Fibroblast of skin of left quadriceps (primary cell): ENCODE results near the gene ABCA7.

Experiments
- DNase-seq, 2 experiments: peaks; one replicate each; pipeline ENCODE4 v3.0.0-alpha.2; 2013; ENCODE audit warnings: low read depth in 2 of 2

ABCA7 gene

DNA sequence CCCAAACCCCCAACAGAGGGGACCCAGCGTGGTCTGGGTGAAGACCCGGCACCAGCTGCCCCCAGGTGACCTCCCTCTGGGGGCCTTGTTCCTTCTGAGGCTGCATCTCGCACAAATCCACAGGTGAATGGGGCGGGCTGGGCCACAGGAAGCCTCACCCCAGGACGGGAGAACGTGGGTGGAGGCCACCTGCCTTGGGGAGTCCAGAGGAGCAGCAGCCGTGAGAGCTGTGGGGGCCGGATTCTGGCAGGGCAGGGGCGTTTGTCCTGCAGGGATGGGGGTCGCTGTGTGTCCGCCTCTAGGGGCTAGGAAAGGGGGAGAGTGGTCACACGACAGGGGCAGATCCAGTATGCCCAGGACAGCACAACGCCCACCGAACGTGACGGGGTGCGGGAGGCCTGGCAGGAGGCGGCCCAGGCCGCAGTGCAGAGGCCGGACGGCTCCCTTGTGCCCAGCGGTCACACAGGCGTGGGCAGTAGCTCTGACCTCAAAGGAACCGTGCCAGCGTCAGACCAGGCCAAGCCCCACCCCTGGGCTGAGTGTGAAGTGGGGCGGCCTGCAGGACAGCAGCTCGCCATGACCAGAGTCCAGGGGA is 48.6 kb downstream of the ABCA7 start:
- no peak for DNase-seq

DNA sequence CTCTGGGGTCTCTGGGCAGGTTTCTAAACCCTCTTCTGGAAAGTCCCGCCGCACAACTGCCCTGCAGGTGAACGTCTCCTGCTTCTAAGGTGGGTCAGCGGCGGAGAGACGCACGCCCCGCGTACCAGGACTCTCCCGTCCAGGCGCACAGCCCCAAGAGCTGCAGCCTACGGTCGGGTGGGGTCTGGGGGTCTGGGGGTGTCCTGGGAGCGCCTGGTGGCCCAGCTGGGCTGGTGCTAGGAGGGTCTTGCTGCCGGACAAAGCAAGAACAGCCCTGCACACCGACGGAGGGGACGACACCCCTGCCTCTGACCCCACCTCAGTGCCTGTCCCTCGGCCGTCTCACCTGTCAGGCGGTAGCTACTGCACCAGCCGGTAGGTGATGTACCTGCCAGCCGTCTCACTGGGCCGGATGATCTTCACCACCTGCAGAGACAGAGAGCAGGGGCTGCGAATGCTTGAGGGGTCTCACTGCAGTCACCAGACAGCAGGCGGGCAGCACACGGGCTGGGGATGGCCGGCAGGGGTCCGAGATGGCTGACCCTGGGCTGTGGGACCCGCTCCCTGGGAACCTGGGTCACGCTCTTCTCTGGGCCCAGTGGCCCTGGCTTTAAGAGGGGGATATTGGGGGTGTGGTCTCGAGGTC is 49.3 kb downstream of the ABCA7 start:
- no peak for DNase-seq

DNA sequence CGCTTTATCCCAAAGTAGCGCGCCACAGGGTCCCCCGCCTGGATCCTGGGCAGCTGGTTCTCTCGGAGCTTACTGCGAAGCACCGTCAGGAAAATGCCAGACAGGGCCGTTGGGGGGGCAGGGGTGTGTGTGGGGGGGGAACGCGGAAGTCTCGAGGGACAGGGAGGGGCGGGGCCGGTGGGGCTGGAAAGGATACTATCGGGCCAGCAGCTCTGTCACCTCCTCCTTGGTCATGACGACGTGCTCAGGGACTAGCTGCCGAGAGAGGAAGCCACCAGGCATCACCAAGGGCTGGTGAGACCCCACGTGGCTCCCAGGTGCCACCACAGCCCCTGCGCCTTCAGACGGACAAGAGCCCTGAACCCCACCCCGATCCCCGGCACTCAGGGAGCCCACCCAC is 50.0 kb downstream of the ABCA7 start:
- no peak for DNase-seq

DNA sequence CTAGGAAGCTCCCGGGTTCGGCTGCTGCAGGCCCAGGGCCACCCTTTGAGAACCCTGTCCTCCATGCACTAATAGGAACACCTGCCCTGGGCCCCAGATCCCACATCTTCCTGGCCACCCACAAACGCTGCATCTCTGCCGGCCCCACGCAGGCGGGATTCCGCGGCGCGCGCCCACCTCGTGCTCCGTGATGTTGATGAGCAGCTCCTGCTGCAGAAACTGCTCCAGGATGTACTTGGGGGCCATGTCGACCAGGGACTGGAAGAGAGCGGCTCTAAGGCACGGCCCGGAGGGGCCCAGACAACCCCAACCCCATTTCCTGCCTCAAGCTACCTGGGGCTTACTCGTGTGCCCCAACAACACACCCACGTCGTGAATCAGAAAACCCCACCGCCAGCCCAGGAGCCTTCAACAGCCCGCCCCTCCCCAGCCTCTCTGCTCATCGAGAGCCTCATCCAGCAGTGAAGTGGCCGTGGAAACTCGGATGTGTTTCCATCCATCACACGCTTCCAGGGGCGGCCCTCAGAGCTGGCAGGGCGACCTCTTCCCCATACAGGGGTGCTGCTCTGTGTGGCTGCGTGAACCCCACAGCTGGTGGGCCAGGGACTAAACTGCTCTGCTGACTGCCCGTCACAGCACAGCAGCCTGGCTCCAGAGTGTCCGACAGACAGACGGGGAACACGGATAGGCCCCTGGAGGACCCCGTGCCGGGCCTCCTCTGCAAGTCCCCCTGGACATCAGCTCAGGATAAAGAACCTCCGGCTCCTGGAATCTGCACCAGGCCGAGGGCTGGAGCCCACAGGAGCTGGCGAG is 51.0 kb downstream of the ABCA7 start:
- no peak for DNase-seq

DNA sequence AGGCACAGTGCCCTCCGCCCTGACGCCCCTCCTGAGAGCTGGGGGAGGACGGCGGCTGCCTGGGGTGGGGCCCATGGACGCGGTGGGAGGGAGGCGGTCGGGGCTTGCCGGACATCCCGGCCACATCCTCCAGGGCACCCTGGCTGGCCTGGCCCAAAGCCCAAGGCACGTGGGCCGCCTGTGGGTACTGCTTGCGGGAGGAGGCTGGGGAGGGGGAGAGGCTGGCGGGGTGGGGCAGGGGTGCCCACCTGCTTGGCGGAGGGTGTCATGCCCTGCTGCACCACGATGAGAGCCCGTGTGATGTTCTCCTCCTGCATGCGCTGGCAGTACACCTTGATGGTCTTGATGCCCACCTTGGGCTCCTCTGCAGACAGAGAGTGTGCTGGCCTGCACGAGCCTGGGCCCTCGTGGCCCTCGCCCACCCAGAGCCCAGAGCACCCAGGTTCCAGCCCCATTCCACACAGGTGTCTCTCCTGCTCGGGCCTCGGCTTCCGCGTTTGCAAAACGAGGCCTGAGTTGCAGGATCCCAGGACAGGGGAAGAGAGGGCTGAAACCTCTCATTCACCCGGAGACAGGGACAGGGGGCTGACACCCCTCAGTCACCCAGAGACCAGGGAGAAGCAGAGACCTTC is 51.8 kb downstream of the ABCA7 start:
- DNase-seq = no peak

DNA sequence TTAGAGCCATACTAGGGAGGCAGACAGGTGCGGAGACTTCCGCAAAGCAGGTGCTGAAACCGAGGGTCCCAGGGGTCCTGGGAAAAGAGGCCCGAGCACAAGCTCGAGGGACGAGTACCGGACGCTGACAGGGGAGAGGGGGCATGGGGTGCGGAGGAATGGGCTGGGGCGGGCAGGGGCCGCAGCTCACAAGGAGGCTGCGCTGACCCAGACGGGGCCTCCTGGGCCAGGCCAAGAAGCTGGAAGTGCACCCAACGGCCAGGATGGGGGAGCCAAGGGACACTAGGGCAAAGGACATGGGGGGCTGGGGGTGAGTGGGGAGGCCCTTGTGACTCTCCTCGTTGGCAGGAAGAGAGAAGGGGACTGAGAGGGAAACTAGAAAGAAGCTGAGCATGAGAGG is 53.4 kb downstream of the ABCA7 start:
- DNase-seq = no peak

DNA sequence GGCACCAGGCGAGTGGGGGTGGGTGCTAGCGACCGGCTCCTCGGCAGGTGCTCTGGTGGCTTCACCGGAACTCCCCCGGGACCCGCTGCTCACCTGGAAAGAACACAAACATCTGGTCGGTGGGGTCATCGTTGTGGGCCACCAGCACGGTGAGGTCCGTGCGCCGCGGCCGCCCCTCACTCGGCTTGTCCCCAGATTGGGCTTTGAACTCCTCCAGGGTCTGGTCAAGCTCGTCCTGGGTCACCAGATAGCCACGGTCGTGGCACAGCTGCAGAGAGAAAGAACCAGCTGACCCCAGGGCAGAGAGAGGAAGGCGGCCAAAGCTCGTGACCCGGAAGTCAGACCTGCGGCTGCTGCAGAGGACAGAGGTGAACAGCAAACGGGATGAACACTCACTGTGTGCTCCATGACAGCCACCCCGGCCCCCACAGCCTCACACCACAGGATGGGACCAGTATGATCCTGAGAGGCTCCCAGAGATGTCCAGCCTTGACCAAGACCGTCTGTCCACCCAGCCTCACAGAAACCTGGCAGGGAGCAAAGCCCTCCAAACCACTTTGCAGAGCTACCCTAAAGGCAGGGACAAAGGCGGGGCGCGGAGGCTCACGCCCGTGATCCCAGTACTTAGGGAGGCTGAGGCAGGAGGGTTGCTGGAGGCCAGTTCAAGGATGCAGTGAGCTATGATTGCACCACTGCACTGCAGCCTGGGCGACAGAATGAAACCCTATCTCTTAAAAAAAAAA is 54.1 kb downstream of the ABCA7 start:
- no peak for DNase-seq

DNA sequence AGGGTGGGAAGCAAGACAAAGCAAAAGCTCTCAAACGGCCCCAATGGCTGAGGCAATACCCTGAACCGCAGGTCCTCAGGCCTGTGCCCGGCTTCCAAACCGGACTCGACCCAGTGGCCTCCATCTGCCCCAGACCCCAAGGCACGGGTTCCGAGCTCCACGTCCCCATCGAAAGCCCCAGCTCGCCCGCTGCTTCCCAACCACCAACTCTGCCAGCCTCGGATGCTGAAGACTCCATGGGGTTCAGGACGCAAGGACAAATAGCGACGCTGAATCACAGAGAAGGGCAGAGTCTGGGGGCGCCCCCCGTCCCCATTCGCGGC is 54.7 kb downstream of the ABCA7 start:
- no peak for DNase-seq

DNA sequence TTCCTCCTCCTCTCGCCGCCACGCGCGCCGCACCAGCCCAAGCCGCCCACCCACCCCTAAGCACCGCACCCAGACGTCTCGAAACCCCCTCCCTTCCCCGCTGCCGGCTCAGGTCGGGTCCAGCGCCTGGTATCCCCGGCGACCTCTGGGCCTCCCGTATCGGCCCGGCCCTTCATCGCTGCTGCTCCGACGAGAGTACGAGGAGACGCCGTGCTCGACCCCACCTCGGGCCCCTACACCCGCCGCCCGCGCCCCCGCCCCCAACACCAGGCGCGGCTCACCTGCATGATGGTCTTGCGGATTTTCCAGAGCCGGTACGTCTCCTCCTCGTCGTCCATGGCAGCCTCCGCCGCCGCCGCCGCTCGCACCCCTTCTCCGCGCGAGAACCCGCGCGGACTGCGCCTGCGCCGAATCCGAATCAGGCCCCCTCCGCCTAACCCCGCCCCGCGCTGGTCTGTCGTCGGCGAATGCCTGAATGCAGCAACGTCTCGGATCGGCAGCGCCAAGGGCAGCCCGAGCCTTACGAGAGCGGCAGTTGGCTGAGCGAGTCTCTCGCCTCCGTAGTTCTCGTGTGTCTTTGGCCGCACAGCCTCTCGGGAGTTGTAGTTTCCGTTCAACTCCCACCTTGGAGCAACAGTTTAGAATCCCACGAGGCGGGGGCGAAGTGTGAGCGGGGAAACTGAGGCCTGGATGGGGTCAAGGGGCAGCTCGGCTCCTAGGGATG is 55.2 kb downstream of the ABCA7 start, which contains the start of gene POLR2E:
TSS of gene POLR2E (minus strand) at position 398 of the 724 bp plus-strand sequence. CDS start at position 338, 60 bp downstream.
- peak; percentile 97 for DNase-seq

DNA sequence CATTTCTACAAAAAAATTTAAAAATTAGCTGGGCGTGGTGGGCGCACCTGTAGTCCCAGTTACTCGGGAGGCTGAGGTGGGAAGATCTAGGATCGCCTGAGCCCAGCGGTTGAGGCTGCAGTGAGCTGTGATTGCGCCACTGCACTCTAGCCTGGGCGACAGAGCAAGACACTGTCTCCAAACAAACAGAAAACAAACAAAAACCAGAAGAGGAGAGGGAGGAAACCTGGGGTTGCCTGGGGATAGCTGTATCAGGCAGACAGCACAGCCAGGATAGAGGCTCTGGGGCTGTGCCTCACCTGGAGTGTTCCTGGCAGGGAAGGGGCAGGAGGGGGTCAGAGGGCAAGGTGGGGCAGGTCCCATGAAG is 57.9 kb downstream of the ABCA7 start:
- no peak for DNase-seq

DNA sequence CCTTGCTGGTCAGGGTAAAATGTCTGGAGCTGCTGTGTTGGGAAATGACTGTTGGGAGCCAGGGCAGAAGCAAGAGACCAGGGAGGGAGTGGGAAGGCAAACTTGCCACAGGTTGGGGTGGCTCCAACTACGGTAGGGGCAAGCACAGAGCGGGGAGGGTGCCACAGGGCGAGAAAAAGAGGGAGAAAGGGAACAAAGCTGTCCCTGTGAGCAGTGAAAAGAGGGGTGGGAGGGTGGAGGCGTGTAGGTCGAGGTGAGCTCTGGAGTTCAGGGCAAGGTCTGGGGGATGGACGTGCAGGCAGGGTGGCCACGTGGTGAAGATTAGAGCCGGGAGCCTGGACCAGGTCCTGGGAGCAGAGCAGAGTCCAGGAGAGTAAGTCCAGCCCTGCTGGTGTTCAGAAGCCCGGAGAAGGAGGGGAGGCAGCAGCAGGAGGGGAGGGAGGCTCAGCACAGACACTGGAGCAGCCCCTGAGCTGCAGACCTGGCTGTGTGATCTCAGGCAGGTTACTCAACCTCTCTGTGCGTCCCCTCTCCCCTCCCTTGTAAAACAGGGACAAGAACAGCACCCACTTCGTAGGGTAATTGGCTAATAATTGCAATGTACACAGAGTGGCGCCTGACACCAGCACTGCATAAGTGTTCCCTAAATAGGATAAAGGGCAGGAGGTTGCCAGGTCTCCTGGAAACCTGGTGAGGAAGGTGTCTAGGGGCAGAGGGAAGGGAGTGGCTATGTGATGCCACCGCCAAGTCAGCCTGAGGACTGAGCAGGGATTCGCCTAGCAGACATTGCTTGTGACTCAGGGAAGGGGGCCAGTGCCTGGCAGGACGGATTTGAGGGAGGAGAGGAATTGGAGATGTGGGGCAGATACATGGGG is 58.5 kb downstream of the ABCA7 start:
- no peak for DNase-seq

DNA sequence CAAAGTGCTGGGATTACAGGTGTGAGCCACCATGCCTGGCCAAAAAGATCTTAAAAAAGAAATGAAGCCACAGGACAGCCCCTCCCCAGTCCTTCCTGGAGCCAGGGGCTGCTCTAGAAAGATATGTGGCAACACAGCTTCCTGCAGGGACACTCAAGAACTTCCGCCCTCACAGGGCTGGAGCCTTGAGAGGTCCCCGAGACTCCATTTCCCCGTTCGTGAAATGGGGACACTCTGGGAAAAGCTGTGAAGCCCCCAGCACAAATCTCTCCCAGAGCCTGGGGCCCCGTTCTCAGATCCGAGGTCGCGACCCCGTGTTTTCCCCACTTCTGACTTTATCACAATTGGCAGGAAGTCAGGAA is 61.4 kb downstream of the ABCA7 start:
- DNase-seq = no peak

DNA sequence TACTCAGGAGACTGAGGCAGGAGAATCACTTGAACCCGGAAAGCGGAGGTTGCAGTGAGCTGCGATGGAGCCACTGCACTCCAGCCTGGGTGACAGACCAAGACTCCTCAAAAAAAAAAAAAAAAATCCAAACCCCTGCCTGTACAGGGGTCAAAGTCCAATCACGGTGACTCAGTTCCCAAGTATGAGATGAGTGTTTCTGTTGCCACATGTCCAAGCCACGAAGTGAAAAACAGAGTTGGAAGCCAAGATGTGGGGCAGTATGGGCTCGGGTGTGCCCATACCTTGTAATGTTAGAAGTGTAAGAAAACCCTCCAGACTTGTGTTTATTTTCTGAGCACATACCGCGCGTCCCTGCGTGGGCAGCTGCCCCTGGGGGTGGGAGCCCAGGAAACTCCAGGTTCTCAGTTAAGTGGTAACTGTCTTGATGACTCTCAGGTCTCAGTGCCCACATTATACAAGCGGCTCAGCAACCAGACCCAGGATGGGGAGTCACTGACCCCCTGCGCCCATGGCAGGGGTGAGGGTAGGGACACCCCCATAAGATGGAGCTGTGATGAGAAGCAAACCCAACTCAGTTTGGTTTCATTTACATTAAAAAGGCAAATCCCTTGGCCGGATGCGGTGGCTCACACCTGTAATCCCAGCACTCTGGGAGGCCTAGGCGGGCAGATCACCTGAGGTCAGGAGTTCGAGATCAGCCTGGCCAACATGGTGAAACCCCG is 62.7 kb downstream of the ABCA7 start:
- peak; percentile 95 for DNase-seq

DNA sequence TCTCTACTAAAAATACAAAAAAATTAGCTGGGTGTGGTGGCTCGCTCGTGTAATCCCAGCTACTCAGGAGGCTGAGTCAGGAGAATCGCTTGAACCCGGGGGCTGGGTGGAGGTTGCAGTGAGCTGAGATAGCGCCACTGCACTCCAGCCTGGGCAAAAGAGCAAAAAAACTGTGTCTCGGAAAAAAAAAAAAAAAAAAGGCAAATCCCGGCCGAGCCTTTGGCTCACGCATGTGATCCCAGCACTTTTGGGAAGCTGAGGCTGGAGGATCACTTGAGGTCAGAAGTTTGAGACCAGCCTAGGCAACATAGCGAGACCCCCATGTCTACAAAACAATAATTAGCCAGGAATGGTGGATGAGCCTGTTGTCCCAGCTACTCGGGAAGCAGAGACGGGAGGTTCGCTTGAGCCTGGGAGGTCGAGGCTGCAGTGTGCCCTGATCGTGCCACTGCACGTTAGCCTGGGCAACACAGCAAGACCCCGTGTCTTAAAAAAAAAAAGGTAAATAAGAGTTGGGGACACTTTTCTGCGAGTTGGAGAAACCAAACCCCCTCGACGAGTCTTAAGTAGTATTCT is 63.3 kb downstream of the ABCA7 start:
- DNase-seq = no peak

DNA sequence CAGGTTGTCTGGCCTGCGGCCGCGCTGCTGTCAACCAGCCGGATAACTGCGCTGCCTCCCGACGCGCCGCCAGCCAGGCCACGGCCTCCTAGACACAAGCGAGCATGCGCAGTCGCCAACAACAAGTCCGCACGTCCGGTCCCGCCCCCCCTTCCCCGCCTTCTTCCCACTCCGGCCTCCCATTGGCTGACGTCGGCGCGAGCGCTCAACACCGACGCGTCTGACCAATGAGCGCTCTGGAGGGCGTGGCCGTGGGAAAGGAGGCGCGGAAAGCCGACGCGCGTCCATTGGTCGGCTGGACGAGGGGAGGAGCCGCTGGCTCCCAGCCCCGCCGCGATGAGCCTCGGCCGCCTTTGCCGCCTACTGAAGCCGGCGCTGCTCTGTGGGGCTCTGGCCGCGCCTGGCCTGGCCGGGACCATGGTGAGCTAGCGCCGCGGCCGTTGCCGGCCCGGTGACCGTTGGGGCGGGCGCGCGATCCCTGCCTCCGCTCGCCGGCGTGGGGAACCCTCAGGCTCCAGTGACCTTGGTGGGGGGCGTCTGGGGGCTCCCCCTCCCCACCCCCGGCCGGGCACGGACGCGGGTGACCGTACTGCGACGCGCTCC is 63.9 kb downstream of the ABCA7 start, which contains the start of gene GPX4:
TSS of gene GPX4 (plus strand) at position 287 of the 603 bp plus-strand sequence. CDS start at position 337, 50 bp downstream.
- peak; percentile 99 for DNase-seq

DNA sequence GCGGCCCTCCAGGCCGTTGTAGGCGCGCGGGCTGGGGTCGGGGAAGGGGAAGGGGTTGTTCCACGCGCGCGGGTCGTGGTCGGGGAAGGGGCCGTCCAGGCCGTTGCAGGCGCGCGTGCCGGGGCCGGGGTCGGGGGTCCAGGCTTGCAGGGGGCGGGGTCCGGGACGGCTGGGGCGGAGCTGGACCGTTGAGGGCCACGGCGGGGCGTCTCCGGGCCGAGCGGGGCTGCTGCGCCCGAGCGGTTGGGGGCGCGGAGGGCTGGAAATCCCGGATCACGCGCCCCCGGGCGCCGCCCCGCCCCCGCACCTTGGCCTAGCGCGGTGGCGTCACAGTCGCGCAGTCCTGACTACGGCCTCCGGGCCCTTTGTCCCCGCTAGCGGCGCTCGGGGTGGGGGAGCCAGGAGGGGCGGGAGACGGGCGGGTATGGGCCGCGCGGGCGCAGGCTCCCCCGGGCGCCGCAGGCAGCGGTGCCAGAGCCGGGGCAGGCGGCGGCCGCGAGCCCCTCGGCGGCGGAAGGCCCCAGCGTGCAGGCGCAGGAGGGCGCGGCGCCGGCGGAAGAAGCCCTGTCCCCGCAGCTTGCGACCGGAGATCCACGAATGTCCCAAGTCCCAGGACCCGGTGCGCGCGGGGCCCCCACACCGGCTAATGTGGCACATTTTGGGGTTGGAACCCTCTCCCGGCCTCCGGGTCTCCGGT is 64.6 kb downstream of the ABCA7 start:
- DNase-seq = no peak

DNA sequence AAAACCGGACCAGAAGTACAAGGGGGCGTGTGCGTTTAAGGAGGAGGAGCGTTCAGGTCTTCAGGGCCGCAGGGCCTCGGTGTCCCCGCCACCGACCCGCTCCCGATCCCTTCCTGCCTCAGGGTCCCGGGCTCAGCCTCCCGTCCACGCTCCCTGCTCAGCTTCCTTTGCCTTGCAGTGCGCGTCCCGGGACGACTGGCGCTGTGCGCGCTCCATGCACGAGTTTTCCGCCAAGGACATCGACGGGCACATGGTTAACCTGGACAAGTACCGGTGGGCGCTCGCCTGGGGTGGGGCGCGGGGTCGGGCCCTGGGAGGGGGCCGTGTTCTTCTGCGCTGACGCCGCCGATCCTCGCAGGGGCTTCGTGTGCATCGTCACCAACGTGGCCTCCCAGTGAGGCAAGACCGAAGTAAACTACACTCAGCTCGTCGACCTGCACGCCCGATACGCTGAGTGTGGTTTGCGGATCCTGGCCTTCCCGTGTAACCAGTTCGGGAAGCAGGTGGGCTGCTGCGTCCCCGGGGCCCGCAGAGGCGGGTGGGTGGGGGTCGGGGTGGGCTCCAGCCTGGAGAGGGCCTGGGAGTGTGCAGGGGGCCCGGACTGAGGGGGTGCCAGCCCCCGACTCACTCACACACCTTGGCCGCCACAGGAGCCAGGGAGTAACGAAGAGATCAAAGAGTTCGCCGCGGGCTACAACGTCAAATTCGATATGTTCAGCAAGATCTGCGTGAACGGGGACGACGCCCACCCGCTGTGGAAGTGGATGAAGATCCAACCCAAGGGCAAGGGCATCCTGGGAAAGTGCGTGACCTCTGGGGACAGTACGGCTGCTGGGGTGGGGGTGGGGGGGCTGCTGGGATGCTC is 65.3 kb downstream of the ABCA7 start:
- DNase-seq = no peak
